Measurements from ENCODE around the gene CCDC175.

CCDC175 gene

GRCh38 chr14:59576332-59577294 is at the start of gene CCDC175:
CCDC175 (minus strand) TSS chr14:59576812; CDS start chr14:59576775, 37 bp downstream.
- DNase-seq (ENCODE audit: low read depth) = peak; percentile 80

- no peak for DNase-seq (ENCODE audit: low read depth)
These were observed 46.0 kb upstream of the CCDC175 start for GRCh38 chr14:59622631-59623030.

GRCh38 chr14:59619061-59619460 is 42.4 kb upstream of the CCDC175 start:
- no peak for DNase-seq (ENCODE audit: low read depth)

GRCh38 chr14:59601056-59601455 is 24.4 kb upstream of the CCDC175 start:
- DNase-seq (ENCODE audit: low read depth) = no peak

GRCh38 chr14:59600211-59600945 is 23.8 kb upstream of the CCDC175 start:
- DNase-seq (ENCODE audit: low read depth) = no peak

GRCh38 chr14:59595071-59595470 is 18.5 kb upstream of the CCDC175 start:
- DNase-seq (ENCODE audit: low read depth) = no peak

GRCh38 chr14:59591641-59592370 is 15.2 kb upstream of the CCDC175 start:
- no peak for DNase-seq (ENCODE audit: low read depth)

- no peak for DNase-seq (ENCODE audit: low read depth)
These were observed 11.5 kb upstream of the CCDC175 start for GRCh38 chr14:59588101-59588500.

GRCh38 chr14:59585891-59586554 is 9.4 kb upstream of the CCDC175 start:
- DNase-seq (ENCODE audit: low read depth) = peak; percentile 12

- DNase-seq (ENCODE audit: low read depth) = peak; percentile 26
These were observed 7.1 kb upstream of the CCDC175 start for GRCh38 chr14:59583755-59584154.

- no peak for DNase-seq (ENCODE audit: low read depth)
These were observed 6.4 kb upstream of the CCDC175 start for GRCh38 chr14:59582845-59583509.

GRCh38 chr14:59582161-59582560 is 5.5 kb upstream of the CCDC175 start:
- no peak for DNase-seq (ENCODE audit: low read depth)

GRCh38 chr14:59580911-59581310 is 4.3 kb upstream of the CCDC175 start:
- no peak for DNase-seq (ENCODE audit: low read depth)

GRCh38 chr14:59570122-59570521 is 6.5 kb downstream of the CCDC175 start:
- no peak for DNase-seq (ENCODE audit: low read depth)

GRCh38 chr14:59566725-59567124 is 9.9 kb downstream of the CCDC175 start:
- DNase-seq (ENCODE audit: low read depth) = no peak

- no peak for DNase-seq (ENCODE audit: low read depth)
These were observed 10.3 kb downstream of the CCDC175 start for GRCh38 chr14:59566296-59566695.

GRCh38 chr14:59565087-59565486 is 11.5 kb downstream of the CCDC175 start:
- DNase-seq (ENCODE audit: low read depth) = no peak

- DNase-seq (ENCODE audit: low read depth) = no peak
These were observed 12.2 kb downstream of the CCDC175 start for GRCh38 chr14:59564366-59564765.

GRCh38 chr14:59547310-59547709 is 29.3 kb downstream of the CCDC175 start:
- no peak for DNase-seq (ENCODE audit: low read depth)

- DNase-seq (ENCODE audit: low read depth) = no peak
These were observed 32.7 kb downstream of the CCDC175 start for GRCh38 chr14:59543873-59544272.

GRCh38 chr14:59541731-59542130 is 34.9 kb downstream of the CCDC175 start:
- no peak for DNase-seq (ENCODE audit: low read depth)

All from ELR (cell line).